Activated CD8-positive, alpha-beta memory T cell treated with anti-CD3 and anti-CD28 coated beads, Interleukin-2, amount 50 U/mL, for 24 hours (primary cell): ENCODE results near the gene MT1HL1.
"Not testable (repeated sequence)": the region's sequence is repeated elsewhere in the genome, so short reads cannot be mapped to it uniquely, and the experiment has no call there.

Experiments
- DNase-seq: peaks from one replicate; pipeline ENCODE4 v3.0.0-alpha.2; 2020; ENCODE audit errors: extremely low read depth

MT1HL1 gene

DNA sequence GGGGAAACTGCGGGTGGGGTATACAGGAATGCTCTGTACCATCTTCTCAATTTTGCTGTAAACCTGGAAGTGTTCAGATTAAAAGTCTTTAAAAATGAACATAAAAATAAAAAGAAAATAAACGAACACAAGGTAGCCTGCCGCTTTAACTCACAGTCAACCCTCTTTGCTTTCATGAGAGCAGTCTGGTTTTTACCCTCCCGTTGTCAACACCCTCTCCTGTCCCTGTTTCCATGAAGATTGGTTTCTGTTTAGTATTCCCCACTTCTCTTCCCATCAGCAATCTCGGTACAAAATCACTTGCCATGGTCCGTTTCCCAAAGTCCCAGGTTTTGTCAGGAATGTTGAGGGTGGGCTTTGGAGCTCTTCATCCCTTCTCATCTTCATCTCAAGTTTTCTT lies 28.8 kb downstream of the MT1HL1 start:
- DNase-seq, result no peak

DNA sequence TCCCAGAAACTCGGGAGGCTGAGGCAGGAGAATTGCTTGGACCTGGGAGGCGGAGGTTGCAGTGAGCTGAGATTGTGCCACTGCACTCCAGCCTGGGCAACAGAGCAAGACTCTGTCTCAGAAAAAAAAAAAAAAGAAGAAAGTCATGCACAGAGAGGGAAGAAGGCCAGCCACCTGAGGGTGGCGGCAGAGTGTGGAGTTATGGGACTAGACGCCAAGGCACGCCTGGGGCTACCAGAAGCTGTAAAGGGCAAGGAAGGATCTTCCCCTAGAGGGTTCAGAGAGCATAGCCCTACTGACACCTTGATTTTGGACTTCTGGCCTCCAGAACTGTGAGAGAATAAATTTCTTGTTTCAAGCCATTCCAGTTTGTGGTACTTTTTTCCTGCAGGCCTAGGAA lies 30.2 kb downstream of the MT1HL1 start:
- not testable (repeated sequence) for DNase-seq

- no peak for DNase-seq
Measured at GRCh38 chr1:236966636-236967035, 37.6 kb downstream of the MT1HL1 start.

GRCh38 chr1:236963920-236964319 lies 40.3 kb downstream of the MT1HL1 start:
- DNase-seq, result no peak

DNA sequence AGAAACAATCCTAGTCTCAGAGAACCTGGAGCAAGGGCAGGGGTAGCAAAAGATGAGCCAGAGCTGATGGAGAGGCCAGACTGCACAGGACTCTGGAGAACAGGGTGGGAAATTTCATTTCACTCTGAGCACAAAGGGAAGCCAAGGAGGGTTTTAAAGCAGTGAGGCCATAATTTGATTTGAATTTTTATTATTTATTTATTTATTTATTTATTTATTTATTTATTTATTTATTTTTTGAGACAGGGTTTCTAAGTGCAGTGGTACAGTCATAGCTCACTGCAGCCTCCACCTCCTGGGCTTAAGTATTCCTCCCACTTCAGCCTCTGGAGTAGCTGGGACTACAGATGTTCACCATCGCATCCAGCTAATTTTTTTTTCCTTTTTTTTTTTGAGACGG lies 45.1 kb downstream of the MT1HL1 start:
- no peak for DNase-seq

DNA sequence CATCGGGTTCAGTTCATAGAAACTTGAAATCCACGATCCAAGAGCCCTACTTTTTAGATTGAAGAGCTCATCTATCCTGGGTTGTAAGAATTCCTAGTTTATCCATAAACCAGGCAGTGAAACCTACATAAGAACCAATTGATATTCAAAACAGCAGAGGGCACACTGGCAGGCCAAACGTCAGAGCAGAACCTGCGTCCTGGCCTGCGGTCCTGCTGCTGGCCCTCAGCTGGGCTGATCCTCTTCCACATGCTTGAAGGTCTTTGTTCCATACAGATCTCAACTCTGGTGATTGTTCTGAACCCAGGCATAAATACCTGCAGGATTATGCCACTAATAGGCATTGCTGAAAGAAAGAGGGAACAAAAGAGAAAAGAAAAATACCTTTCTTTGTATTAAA lies 47.0 kb downstream of the MT1HL1 start:
- DNase-seq, result no peak
